ENCODE measurements around the gene NLRP6. TPM values are rescaled to one million over a fixed set of nuclear protein-coding genes. Genes with fewer than 3 reads are reported as not detected.
A peak's percentile ranks its signal among the peaks of the same experiment; 100 is the strongest.

Gene NLRP6
- polyA plus RNA-seq, 1 of the 3 experiments (the other 2 are of a cell fraction), result not detected

- Histone ChIP-seq H3F3A (replicated peaks; ENCODE audit: insufficient read depth) (no peaks in the 10 kb centered on the region), H3K4me2 (no peak overlapping the region), H3K9me3 (peaks cover 4% of the 10 kb centered on the region), H4K20me1 (ENCODE audit: insufficient read depth) (no peaks in the 10 kb centered on the region), H3K4me1 (ENCODE audit: control insufficient read depth in 1 of 2, insufficient read depth in 2 of 2, low read depth in 1 of 2, low read length in 1 of 2) (no peaks in the 10 kb centered on the region), H3K36me3 (replicated peaks in 1 of 2; ENCODE audit: control insufficient read depth in 1 of 2, insufficient read depth in 2 of 2, low read length in 1 of 2) (no peaks in the 10 kb centered on the region), H3K9ac (no peak overlapping the region), H3K4me3 (ENCODE audit: low read depth in 2 of 2, low read length in 1 of 2) (no peak overlapping the region), H2AFZ (ENCODE audit: low read depth) (no peak overlapping the region), H3K9me2 (no peaks in the 10 kb centered on the region), H3K79me2 (ENCODE audit: insufficient read depth) (no peaks in the 10 kb centered on the region), H3K27ac (ENCODE audit: low read depth in 2 of 2, low read length in 1 of 2) (no peak overlapping the region), H3K27me3 (ENCODE audit: insufficient read depth) (peaks cover 56% of the 10 kb centered on the region)
- no peak for TF ChIP-seq MAX (IDR thresholded peaks at IDR 0.05; ENCODE audit: low read depth)
- no peak for TF ChIP-seq FOSL2 (IDR thresholded peaks at IDR 0.05; ENCODE audit: borderline replicate concordance, low read depth)
- no peak for TF ChIP-seq JUND (IDR thresholded peaks at IDR 0.05)
- TF ChIP-seq MXI1 (IDR thresholded peaks at IDR 0.05; ENCODE audit: low read depth, low read length), result no peak
- TF ChIP-seq NRF1 (IDR thresholded peaks at IDR 0.05; ENCODE audit: low read depth, low read length), result no peak
- no peak for TF ChIP-seq CHD2 (IDR thresholded peaks at IDR 0.05; ENCODE audit: low read length, partially characterized antibody)
- TF ChIP-seq USF1 (IDR thresholded peaks at IDR 0.05; ENCODE audit: borderline replicate concordance, low read depth), result no peak
- TF ChIP-seq FOXJ3 (CRISPR knock-in tag; IDR thresholded peaks at IDR 0.05), result no peak
- no peak for TF ChIP-seq POLR2AphosphoS5 (IDR thresholded peaks at IDR 0.05; ENCODE audit: low read depth, low read length)
- TF ChIP-seq SMC3 (IDR thresholded peaks at IDR 0.05; ENCODE audit: low read depth, low read length), result no peak
- no peak for TF ChIP-seq EP300 (IDR thresholded peaks at IDR 0.05; ENCODE audit: borderline replicate concordance in 1 of 2, low read depth in 1 of 2, low read length in 1 of 2)
- no peak for TF ChIP-seq SIN3A (IDR thresholded peaks at IDR 0.05; ENCODE audit: borderline replicate concordance, low read depth, low read length)
- TF ChIP-seq RXRA (IDR thresholded peaks at IDR 0.05; ENCODE audit: borderline replicate concordance, low read depth), result no peak
- no peak for TF ChIP-seq YY1 (IDR thresholded peaks at IDR 0.05; ENCODE audit: low read depth)
- no peak for TF ChIP-seq NFIC (IDR thresholded peaks at IDR 0.05; ENCODE audit: borderline replicate concordance)
- no peak for TF ChIP-seq RCOR1 (IDR thresholded peaks at IDR 0.05; ENCODE audit: low read length)
- TF ChIP-seq MEF2A (IDR thresholded peaks at IDR 0.05; ENCODE audit: borderline replicate concordance, low read depth), result no peak
- no peak for TF ChIP-seq PBX3 (IDR thresholded peaks at IDR 0.05)
- ChIA-PET POLR2A (no interaction called here), CTCF (interaction anchor here (1.2 to 4.1 kb wide), 3 partner anchors 9 to 85 kb away, joined by 4 to 16 read pairs (median 6); partner anchors contain the start of gene PGGHG)
- peak; percentile 54 for DNase-seq
- WGBS (ENCODE audit: low lambda C conversion rate), result 18% methylated on average over 28 of the region's 97 CpGs
These were observed 1.1 kb downstream of the NLRP6 start for GRCh38 chr11:279040-279965.

Measured in SK-N-SH (cell line).